Stimulated activated CD8-positive, alpha-beta memory T cell treated with anti-CD3 and anti-CD28 coated beads, Interleukin-4, amount 100 ng/mL, for 1 hour (primary cell): ENCODE results near the gene RRAS2.
A peak's percentile ranks its signal among the peaks of the same experiment; 100 is the strongest.
"Not testable (repeated sequence)": the region's sequence is repeated elsewhere in the genome, so short reads cannot be mapped to it uniquely, and the experiment has no call there.

ENCODE experiments used
- DNase-seq, 2 donors: peaks; one replicate each; pipeline ENCODE4 v3.0.0-alpha.2; 2020; ENCODE audit warnings: low read depth in 2 of 2, low spot score in 1 of 2

The RRAS2 gene

GRCh38 chr11:14358729-14359439 is at the start of gene RRAS2:
Gene RRAS2, minus strand, starts transcription at chr11:14359183. Its CDS starts 313 bp downstream, at chr11:14358870.
- peak; percentile 52 to 60 for DNase-seq

- DNase-seq: no peak
Observed at GRCh38 chr11:14408612-14409011, 49.6 kb upstream of the RRAS2 start.

GRCh38 chr11:14406116-14406515 is 47.1 kb upstream of the RRAS2 start:
- not testable (repeated sequence) for DNase-seq

- not testable (repeated sequence) for DNase-seq
Observed at GRCh38 chr11:14403528-14403927, 44.5 kb upstream of the RRAS2 start.

GRCh38 chr11:14399087-14399486 is 40.1 kb upstream of the RRAS2 start:
- no peak for DNase-seq

GRCh38 chr11:14396273-14396672 is 37.3 kb upstream of the RRAS2 start:
- no peak for DNase-seq

GRCh38 chr11:14393889-14394288 is 34.9 kb upstream of the RRAS2 start:
- no peak for DNase-seq

- no peak for DNase-seq
Observed at GRCh38 chr11:14393129-14393528, 34.1 kb upstream of the RRAS2 start.

GRCh38 chr11:14390669-14391068 is 31.7 kb upstream of the RRAS2 start:
- DNase-seq: no peak

- no peak for DNase-seq
Observed at GRCh38 chr11:14388352-14388751, 29.4 kb upstream of the RRAS2 start.

- no peak for DNase-seq
Observed at GRCh38 chr11:14386895-14387480, 28.0 kb upstream of the RRAS2 start.

GRCh38 chr11:14386081-14386480 is 27.1 kb upstream of the RRAS2 start:
- DNase-seq: no peak

- DNase-seq: no peak
Observed at GRCh38 chr11:14384338-14384737, 25.4 kb upstream of the RRAS2 start.

GRCh38 chr11:14381968-14382367 is 23.0 kb upstream of the RRAS2 start:
- DNase-seq: no peak

- DNase-seq: no peak
Observed at GRCh38 chr11:14380947-14381561, 22.1 kb upstream of the RRAS2 start.

- DNase-seq: no peak
Observed at GRCh38 chr11:14380125-14380936, 21.3 kb upstream of the RRAS2 start.

- no peak for DNase-seq
Observed at GRCh38 chr11:14378171-14378570, 19.2 kb upstream of the RRAS2 start.

GRCh38 chr11:14376920-14377319 is 17.9 kb upstream of the RRAS2 start:
- DNase-seq: no peak

GRCh38 chr11:14374922-14375830 is 16.2 kb upstream of the RRAS2 start:
- no peak for DNase-seq

- no peak for DNase-seq
Observed at GRCh38 chr11:14373941-14374646, 15.1 kb upstream of the RRAS2 start.
